Activated CD8-positive, alpha-beta T cell treated with anti-CD3 and anti-CD28 coated beads for 36 hours (primary cell): Measurements from ENCODE around the gene TUBB4A. TPM values are rescaled to one million over a fixed set of nuclear protein-coding genes. Genes with fewer than 3 reads are reported as not detected.

ENCODE experiments used
- ATAC-seq: fragments of 200-7000 bp; cut with Tn5 transposase; one replicate; pipeline ENCODE4 v1.10.0; 2021; ENCODE audit warnings: mild to moderate bottlenecking, moderate library complexity
- CTCF ChIA-PET: fragments of 350-600 bp; sonication (Branson Sonifier 250); formaldehyde crosslinking; loops from one replicate; lab custom pipeline; 2021; ENCODE audit warnings: antibody characterized with exemption; lab: Charles Lee
- POLR2A ChIA-PET: fragments of 350-600 bp; sonication (Branson Sonifier 250); formaldehyde crosslinking; loops from one replicate; lab custom pipeline; 2021; ENCODE audit warnings: antibody characterized with exemption; lab: Charles Lee
- DNase-seq: peaks from one replicate; pipeline ENCODE4 v3.0.0-alpha.2; 2020
- H3K27ac Mint-ChIP-seq: one replicate; pipeline ENCODE4 v1.8.0; 2021; ENCODE audit warnings: mild to moderate bottlenecking, mixed read lengths
- H3K27me3 Mint-ChIP-seq: one replicate; pipeline ENCODE4 v1.8.0; 2021; ENCODE audit warnings: mixed read lengths
- H3K36me3 Mint-ChIP-seq: one replicate; pipeline ENCODE4 v1.8.0; 2021; ENCODE audit warnings: low read depth, mixed read lengths
- H3K4me1 Mint-ChIP-seq: one replicate; pipeline ENCODE4 v1.8.0; 2021; ENCODE audit warnings: low read depth, mixed read lengths
- H3K4me3 Mint-ChIP-seq: one replicate; pipeline ENCODE4 v1.8.0; 2021; ENCODE audit warnings: mild to moderate bottlenecking, moderate library complexity, mixed read lengths
- H3K9me3 Mint-ChIP-seq: one replicate; pipeline ENCODE4 v1.8.0; 2021; ENCODE audit warnings: mixed read lengths
- intact Hi-C: fragments of 100-400 bp; cut with micrococcal nuclease; formaldehyde crosslinking; loops from one replicate; pipeline ENCODE4 v1.10.0; 2022
- total RNA-seq, 2 experiments: library from RNA; stranded (reverse); gene quantifications; one replicate each; pipeline ENCODE4 v1.2.3, GENCODE V29; 2021
- TF ChIP-seq, protein P1 (sequence below): fragments of 200-600 bp; IDR thresholded peaks from one replicate; pipeline ENCODE4 v1.8.0; 2022; ENCODE audit warnings: antibody characterized with exemption, mild to moderate bottlenecking

The TUBB4A gene
- total RNA-seq, 2 experiments from 2014 or later: 9.6 to 10.6 TPM

DNA sequence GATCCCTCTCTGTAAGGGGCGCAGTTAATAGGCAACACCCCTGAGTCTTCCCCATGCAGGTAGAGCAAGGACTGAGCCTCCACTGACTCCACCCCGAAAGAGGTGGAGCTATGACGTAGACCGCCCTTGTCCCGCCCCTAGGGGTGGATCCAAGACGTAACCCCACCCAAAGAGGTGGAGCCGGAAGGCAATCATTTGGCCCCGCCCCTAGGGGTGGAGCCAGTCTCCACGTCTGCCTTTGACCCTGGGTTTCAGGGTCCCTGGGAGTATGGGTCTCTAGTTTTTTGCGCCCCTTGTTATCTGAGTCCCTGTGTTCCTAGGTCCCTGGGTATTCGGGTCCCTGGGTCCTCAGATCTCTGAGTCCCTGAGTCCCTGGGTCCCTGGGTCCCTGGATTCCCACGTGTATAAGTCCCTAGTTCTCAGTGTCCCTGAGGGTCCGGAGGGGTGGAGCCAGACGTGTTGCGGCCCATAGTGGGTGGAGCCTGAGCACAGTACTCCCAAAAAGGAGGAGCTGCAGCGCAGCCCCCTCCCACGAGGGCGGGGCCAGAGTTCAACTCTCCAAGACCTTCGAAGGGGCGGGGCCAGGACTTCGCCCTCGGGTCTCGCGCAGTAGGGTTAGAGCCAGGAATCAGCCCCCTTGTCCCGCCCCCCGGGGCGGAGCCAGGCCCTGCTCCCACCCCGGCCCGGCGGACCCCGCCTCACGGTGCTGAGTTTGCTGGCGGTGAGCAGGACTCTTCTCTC, 25.8 kb downstream of the TUBB4A start:
- CTCF ChIA-PET: no interaction called here
- H3K4me1 Mint-ChIP-seq: peaks cover 18% of the 10 kb centered on the region

DNA sequence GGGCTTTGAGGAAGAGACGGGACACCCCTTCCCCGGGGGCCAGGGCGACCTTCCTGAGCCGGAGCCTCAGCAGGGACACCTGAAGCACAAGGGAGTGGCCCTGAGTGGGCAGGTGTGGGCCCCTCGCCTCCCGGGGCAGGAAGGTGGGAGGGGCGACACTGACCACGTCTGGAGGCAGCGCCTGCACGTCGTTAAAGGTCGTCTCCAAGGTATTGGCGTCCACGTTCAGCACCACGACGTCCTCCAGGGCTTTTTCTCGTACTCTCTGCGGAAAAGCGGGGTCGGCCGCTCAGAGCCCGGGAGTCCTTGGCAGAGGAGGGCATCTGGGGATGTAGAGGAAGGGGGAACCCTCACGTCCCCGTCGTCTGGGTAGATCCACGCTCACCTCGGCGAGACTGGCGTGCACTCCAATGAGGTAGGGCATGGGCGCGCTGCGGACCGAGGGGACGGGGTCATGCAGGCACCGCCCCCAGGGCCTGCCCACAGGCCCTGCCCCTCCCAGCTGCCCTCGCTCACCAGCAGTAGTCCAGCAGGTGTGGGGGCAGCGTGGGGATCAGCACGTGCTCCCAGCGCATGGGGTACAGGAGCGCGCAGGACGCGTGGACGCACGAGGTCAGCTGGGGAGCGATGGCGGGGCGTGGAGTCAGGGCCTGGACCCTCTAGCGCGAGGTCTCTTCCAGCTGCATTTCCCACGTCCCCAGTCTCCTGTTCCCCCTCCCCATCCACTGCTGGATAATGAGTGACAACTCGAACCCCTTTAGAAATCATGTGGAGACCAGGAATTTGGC, 26.6 kb downstream of the TUBB4A start:
- no peak overlapping the region for H3K4me3 Mint-ChIP-seq
- TF ChIP-seq, protein P1, sequence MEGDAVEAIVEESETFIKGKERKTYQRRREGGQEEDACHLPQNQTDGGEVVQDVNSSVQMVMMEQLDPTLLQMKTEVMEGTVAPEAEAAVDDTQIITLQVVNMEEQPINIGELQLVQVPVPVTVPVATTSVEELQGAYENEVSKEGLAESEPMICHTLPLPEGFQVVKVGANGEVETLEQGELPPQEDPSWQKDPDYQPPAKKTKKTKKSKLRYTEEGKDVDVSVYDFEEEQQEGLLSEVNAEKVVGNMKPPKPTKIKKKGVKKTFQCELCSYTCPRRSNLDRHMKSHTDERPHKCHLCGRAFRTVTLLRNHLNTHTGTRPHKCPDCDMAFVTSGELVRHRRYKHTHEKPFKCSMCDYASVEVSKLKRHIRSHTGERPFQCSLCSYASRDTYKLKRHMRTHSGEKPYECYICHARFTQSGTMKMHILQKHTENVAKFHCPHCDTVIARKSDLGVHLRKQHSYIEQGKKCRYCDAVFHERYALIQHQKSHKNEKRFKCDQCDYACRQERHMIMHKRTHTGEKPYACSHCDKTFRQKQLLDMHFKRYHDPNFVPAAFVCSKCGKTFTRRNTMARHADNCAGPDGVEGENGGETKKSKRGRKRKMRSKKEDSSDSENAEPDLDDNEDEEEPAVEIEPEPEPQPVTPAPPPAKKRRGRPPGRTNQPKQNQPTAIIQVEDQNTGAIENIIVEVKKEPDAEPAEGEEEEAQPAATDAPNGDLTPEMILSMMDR: no peak
- peaks cover 32% of the 10 kb centered on the region for H3K36me3 Mint-ChIP-seq
- no peaks in the 10 kb centered on the region for H3K27me3 Mint-ChIP-seq
- H3K9me3 Mint-ChIP-seq: no peaks in the 10 kb centered on the region
- no peak overlapping the region for H3K27ac Mint-ChIP-seq
- intact Hi-C loops: no loop called here
- no peak for ATAC-seq
- POLR2A ChIA-PET: no interaction called here
- CTCF ChIA-PET: no interaction called here
- peaks cover 13% of the 10 kb centered on the region for H3K4me1 Mint-ChIP-seq
- DNase-seq: no peak

More for the DNA sequence above, 25.8 kb downstream of the TUBB4A start:
- no peaks in the 10 kb centered on the region for H3K27me3 Mint-ChIP-seq
- intact Hi-C loops: no loop called here
- POLR2A ChIA-PET: interaction anchor here (1.4 kb wide), 1 partner anchor 12 kb away, joined by 3 read pairs; the partner anchor contains the start of gene CRB3
- H3K4me3 Mint-ChIP-seq: no peak overlapping the region
- DNase-seq (peak; percentile 77), ATAC-seq (peak; percentile 95)
- H3K27ac Mint-ChIP-seq: no peak overlapping the region
- H3K36me3 Mint-ChIP-seq: peaks cover 33% of the 10 kb centered on the region
- TF ChIP-seq, protein P1: no peak
- no peaks in the 10 kb centered on the region for H3K9me3 Mint-ChIP-seq

DNA sequence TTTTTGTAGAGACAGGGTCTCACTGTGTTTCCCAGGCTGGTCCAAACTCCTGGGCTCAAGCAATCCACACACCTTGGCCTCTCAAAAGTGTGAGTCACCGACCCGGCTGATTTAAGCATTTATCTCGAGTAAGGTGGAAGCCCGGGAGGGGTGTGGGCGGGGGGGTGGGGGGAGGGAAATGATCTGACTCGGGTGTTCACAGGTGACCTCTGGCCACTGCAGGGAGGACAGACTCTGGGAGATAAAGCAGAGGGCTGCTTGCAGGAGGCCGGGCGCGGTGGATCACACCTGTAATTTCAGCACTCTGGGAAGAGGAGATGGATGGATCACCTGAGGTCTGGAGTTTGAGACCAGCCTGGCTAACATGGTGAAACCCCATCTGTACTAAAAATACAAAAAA, 28.5 kb downstream of the TUBB4A start:
- ATAC-seq (no peak), DNase-seq (no peak)
- TF ChIP-seq, protein P1: no peak
- Mint-ChIP-seq H3K4me3 (no peak overlapping the region), H3K36me3 (peaks cover 31% of the 10 kb centered on the region), H3K9me3 (no peaks in the 10 kb centered on the region), H3K4me1 (peaks cover 2% of the 10 kb centered on the region), H3K27me3 (no peaks in the 10 kb centered on the region), H3K27ac (no peak overlapping the region)
- ChIA-PET CTCF (no interaction called here), POLR2A (no interaction called here)
- intact Hi-C loops: no loop called here

DNA sequence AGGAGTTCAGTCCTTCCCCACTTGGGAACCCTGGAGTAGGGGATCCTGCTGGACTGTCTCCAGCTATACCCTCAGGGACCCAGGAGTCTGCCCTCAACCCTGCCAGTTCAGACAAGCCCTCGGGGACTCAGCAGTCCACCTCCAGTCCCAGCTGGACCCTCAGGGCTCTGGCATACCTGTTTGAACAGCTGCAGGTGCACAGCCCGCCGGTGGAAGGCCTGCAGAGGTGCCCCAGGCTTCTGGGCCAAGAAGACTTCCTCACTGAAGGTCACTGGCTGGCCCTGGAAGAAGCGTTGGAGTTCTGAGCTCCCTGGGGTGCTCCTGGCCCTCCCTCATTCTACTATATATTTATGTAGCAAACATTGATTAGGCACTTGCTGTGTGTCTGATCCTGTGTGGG, 29.4 kb downstream of the TUBB4A start:
- ATAC-seq (no peak), DNase-seq (no peak)
- CTCF ChIA-PET: no interaction called here
- no peak overlapping the region for H3K4me3 Mint-ChIP-seq
- H3K36me3 Mint-ChIP-seq: peaks cover 35% of the 10 kb centered on the region
- H3K27ac Mint-ChIP-seq: no peak overlapping the region
- POLR2A ChIA-PET: interaction anchor here (0.8 to 1.3 kb wide), 4 partner anchors 9 to 48 kb away, joined by 3 read pairs; partner anchors contain the start of genes DENND1C, KHSRP and SLC25A23
- peaks cover 2% of the 10 kb centered on the region for H3K4me1 Mint-ChIP-seq
- TF ChIP-seq, protein P1: no peak
- H3K9me3 Mint-ChIP-seq: no peaks in the 10 kb centered on the region
- intact Hi-C loops: no loop called here
- no peaks in the 10 kb centered on the region for H3K27me3 Mint-ChIP-seq

DNA sequence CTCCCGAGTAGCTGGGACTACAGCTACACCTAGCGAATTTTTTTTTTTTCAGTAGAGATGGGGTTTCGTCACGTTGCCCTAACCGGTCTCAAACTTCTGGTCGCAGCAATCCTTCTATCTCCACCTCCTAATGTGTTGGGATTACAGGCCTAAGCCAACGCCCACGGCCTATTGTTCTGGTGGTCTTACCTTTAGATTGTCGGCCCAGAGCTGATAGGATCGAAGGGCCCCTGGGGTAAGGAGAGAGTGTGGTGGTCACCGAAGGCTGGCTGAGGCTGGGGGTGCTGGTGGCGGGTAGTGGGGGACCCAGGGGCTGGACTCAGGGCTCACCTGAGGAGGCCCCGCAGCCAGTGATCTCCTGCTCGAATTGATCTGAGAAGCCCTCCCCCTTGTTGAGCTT, 31.0 kb downstream of the TUBB4A start:
- DNase-seq: no peak
- Mint-ChIP-seq H3K9me3 (no peaks in the 10 kb centered on the region), H3K27ac (no peak overlapping the region), H3K27me3 (no peaks in the 10 kb centered on the region), H3K4me3 (no peak overlapping the region), H3K36me3 (peaks cover 28% of the 10 kb centered on the region), H3K4me1 (peaks cover 2% of the 10 kb centered on the region)
- TF ChIP-seq, protein P1: no peak
- ChIA-PET CTCF (no interaction called here), POLR2A (interaction anchor here (0.6 to 1.6 kb wide), 3 partner anchors 9 to 77 kb away, joined by 4 to 5 read pairs (median 4); no protein-coding TSS in a partner anchor)
- intact Hi-C loops: no loop called here
- ATAC-seq: no peak
